ENCODE results near the gene ARFRP1.

The ARFRP1 gene

GRCh38 chr20:63743210-63743970 lies 35.6 kb upstream of the ARFRP1 start:
- no peak for DNase-seq (ENCODE audit: low read depth)

GRCh38 chr20:63742381-63743024 lies 34.7 kb upstream of the ARFRP1 start:
- no peak for DNase-seq (ENCODE audit: low read depth)

GRCh38 chr20:63741676-63742380 lies 34.1 kb upstream of the ARFRP1 start:
- DNase-seq (ENCODE audit: low read depth): no peak

- no peak for DNase-seq (ENCODE audit: low read depth)
Observed at GRCh38 chr20:63741354-63741675, 33.5 kb upstream of the ARFRP1 start.

GRCh38 chr20:63740627-63741353 lies 33.0 kb upstream of the ARFRP1 start:
- no peak for DNase-seq (ENCODE audit: low read depth)

- no peak for DNase-seq (ENCODE audit: low read depth)
Observed at GRCh38 chr20:63740070-63740626, 32.4 kb upstream of the ARFRP1 start.

GRCh38 chr20:63739130-63740069 lies 31.6 kb upstream of the ARFRP1 start, which contains the start of gene SLC2A4RG:
Gene SLC2A4RG (plus strand): TSS chr20:63739776. CDS start chr20:63739913, 137 bp downstream.
- no peak for DNase-seq (ENCODE audit: low read depth)

- no peak for DNase-seq (ENCODE audit: low read depth)
Observed at GRCh38 chr20:63738687-63739129, 30.9 kb upstream of the ARFRP1 start.

GRCh38 chr20:63737945-63738686 lies 30.3 kb upstream of the ARFRP1 start:
- no peak for DNase-seq (ENCODE audit: low read depth)

GRCh38 chr20:63737695-63737944 lies 29.8 kb upstream of the ARFRP1 start:
- DNase-seq (ENCODE audit: low read depth): no peak

GRCh38 chr20:63736893-63737694 lies 29.3 kb upstream of the ARFRP1 start:
- no peak for DNase-seq (ENCODE audit: low read depth)

- DNase-seq (ENCODE audit: low read depth): no peak
Observed at GRCh38 chr20:63735859-63736718, 28.3 kb upstream of the ARFRP1 start, which contains the start of gene LIME1. Gene LIME1 (plus strand): TSS chr20:63736664. CDS start chr20:63737550, 886 bp downstream.

GRCh38 chr20:63734946-63735858 lies 27.4 kb upstream of the ARFRP1 start:
- no peak for DNase-seq (ENCODE audit: low read depth)

- no peak for DNase-seq (ENCODE audit: low read depth)
Observed at GRCh38 chr20:63734111-63734945, 26.6 kb upstream of the ARFRP1 start.

GRCh38 chr20:63733579-63734081 lies 25.9 kb upstream of the ARFRP1 start:
- DNase-seq (ENCODE audit: low read depth): no peak

- no peak for DNase-seq (ENCODE audit: low read depth)
Observed at GRCh38 chr20:63733117-63733516, 25.3 kb upstream of the ARFRP1 start.
